Measurements from ENCODE around the gene BCAS1.

DNA sequence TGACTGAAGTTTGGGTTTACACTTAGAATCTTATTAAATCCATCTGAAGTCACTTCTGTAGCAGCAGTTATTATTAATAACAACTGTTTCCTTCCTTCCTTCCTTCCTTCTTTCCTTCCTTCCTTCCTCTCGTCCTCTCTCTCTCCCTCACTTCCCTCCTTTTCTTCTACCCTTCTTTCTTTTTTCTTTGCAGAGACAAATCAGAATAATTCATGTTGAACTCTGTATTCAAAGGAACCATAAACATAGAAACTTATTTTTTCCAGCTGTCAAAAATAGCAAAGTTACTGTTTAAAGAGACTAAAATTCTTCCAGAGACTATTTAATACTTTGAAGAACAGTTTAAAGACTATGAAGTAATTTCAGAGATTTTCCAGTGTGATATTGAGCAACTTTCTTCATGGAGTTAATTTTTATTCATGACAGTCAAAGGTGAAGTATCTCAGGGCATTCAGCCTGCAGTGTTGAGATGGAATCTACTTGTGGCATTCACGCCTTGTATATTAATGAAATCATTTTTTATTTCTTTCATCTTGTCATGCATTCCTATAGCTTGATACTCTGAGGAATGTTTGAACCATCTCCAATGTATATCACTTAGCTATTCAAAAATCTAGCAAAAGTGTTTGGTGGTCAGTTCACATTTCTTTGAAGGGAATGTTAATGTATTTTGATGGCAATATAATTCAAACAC is 109.7 kb downstream of the BCAS1 start:
- TF ChIP-seq, protein P1, sequence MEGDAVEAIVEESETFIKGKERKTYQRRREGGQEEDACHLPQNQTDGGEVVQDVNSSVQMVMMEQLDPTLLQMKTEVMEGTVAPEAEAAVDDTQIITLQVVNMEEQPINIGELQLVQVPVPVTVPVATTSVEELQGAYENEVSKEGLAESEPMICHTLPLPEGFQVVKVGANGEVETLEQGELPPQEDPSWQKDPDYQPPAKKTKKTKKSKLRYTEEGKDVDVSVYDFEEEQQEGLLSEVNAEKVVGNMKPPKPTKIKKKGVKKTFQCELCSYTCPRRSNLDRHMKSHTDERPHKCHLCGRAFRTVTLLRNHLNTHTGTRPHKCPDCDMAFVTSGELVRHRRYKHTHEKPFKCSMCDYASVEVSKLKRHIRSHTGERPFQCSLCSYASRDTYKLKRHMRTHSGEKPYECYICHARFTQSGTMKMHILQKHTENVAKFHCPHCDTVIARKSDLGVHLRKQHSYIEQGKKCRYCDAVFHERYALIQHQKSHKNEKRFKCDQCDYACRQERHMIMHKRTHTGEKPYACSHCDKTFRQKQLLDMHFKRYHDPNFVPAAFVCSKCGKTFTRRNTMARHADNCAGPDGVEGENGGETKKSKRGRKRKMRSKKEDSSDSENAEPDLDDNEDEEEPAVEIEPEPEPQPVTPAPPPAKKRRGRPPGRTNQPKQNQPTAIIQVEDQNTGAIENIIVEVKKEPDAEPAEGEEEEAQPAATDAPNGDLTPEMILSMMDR (IDR thresholded peaks at IDR 0.05): no peak
- TF ChIP-seq POLR2AphosphoS5 (IDR thresholded peaks at IDR 0.05; ENCODE audit: low read depth, low read length): no peak

Measured in Panc1 (cell line).